SW 1271 (cell line): ENCODE data around the gene JMJD1C.

Experiments used
- DNase-seq, 2 experiments: peaks; one replicate each; lab custom pipeline; 2025; lab: John Stamatoyannopoulos, UW

JMJD1C gene

GRCh38 chr10:63129888-63130287, 335.9 kb downstream of the JMJD1C start:
- DNase-seq, result no peak

- DNase-seq, result no peak
Measured at GRCh38 chr10:63128443-63128842, 337.3 kb downstream of the JMJD1C start.

GRCh38 chr10:63125459-63125858, 340.3 kb downstream of the JMJD1C start:
- no peak for DNase-seq

GRCh38 chr10:63123727-63124362, 341.9 kb downstream of the JMJD1C start:
- no peak for DNase-seq

DNA sequence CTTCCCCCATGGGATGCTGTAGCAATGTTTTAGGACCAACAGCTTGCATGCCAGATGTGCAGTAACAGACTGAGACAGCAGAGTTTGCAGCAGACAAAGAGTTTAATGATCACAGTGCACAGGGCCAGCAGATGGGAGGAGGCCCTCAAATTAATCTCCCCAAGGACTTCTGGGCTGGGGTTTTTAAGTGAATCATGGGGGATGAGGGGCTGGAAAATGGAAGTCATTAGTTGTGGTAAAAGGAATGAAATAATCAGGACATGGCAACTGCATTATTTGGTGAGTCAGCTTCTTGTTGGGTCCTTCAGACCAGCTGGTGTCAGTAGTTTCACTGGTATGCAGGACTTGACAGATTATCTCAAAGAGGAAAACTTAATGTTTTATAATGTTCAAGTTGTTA, 345.2 kb downstream of the JMJD1C start:
- DNase-seq, result no peak

GRCh38 chr10:63119041-63119440, 346.7 kb downstream of the JMJD1C start:
- DNase-seq, result no peak
